GM13977 (cell line): Measurements from ENCODE around the gene HINFP.

Experiments
- DNase-seq: peaks from one replicate; pipeline ENCODE4 v3.0.0; 2012; ENCODE audit warnings: low spot score
- CTCF ChIP-seq: IDR thresholded peaks from 2 replicates; pipeline ENCODE4 v1.5.1; 2012; ENCODE audit warnings: mild to moderate bottlenecking, control low read depth; ENCODE audit not compliant: insufficient read depth; ENCODE audit errors: extremely low read depth, missing control alignments
- in situ Hi-C: fragments of 300-500 bp; cut with MboI; formaldehyde crosslinking; loops from one replicate; pipeline ENCODE4 v1.12.0; 2022; ENCODE audit warnings: low sequenced_read_pairs, low pct_unique_long_range_greater_than_20kb, mixed read lengths, inconsistent platforms; ENCODE audit not compliant: unreplicated experiment

HINFP gene

GRCh38 chr11:119085437-119085847 lies 35.9 kb upstream of the HINFP start:
- peak; percentile 37 for DNase-seq
- in situ Hi-C loops, result no loop called here
- TF ChIP-seq CTCF, result no peak

DNA sequence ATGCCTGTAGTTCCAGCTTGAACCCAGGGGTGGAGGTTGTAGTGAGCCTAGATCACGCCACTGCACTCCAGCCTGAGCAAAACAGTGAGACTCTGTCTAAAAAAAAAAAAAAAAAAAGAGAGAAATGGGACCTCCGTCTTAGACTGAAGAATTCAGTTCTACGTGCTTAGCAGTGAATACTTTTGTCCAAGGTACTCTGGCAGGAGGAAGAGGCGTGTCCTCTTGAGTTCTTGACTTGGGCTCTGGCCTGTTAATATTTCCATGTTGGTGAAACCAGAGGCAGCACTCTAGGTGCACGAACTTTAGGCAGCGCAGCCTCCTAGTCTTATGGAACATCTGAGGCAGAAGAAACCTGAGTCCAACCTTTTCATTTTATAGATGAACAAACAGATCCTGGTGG lies 34.3 kb upstream of the HINFP start:
- DNase-seq, result no peak
- no peak for TF ChIP-seq CTCF
- in situ Hi-C loops, result no loop called here

DNA sequence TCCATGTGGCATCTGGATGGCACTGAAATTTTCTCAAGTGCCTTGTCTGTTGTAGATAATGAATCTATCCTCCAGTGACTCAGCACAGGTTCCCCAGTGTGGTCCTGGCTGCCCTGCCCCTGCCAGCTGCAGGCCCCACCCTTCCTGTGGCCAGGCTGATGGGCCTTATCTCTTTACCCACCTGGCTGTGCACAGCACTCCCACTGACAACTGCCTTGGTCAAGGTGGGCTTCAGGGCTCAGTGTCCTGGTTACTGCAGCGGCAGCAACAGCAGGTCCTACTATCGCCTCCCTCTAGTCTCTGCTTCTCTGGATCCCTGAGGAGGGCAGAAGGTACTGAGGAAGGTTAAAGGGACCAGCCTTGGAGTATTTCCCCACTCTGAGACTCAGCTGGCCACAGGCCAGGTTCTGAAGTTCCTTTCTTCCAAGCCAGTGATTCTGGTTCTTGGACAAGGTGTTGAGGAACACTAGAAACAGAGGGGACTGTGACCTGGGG lies 33.6 kb upstream of the HINFP start:
- DNase-seq, result no peak
- in situ Hi-C loops, result no loop called here
- no peak for TF ChIP-seq CTCF

DNA sequence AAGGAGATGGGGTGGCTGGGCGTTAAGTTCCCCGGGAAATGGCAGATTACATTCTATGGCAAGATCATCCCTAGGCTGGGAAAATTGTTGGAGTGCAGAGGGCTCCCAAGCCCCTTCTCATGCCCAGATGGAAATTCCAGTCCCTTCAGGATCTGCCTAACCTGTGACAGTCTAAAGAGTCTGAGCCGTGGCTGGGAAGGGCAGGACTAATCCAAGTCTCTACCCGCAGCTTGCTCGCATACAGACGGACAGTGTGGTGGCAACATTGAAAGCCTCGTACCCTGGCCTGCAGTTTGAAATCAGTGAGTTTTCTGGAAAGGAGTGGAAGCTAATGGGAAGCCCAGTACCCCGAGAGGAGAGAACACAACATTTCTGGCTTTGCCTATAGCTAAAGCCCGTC lies 33.0 kb upstream of the HINFP start:
- no peak for TF ChIP-seq CTCF
- in situ Hi-C loops, result no loop called here
- no peak for DNase-seq

- in situ Hi-C loops, result no loop called here
- no peak for TF ChIP-seq CTCF
- DNase-seq, result no peak
Measured at GRCh38 chr11:119089319-119089718, 32.1 kb upstream of the HINFP start.

- in situ Hi-C loops, result no loop called here
- TF ChIP-seq CTCF, result no peak
- no peak for DNase-seq
Measured at GRCh38 chr11:119091178-119091577, 30.2 kb upstream of the HINFP start.
